Brain microvascular endothelial cell (primary cell): ENCODE results near the gene LMO4.

Source experiments
- DNase-seq: peaks from one replicate; pipeline ENCODE4 v3.0.0-alpha.2; 2020
- H3K27ac ChIP-seq: fragments of 250-450 bp; sonication (Bioruptor Pico); 2 replicates; pipeline ENCODE4 v1.5.1; 2020; ENCODE audit warnings: mild to moderate bottlenecking, moderate library complexity
- H3K27me3 ChIP-seq: fragments of 250-450 bp; sonication (Bioruptor Pico); replicated peaks from 2 replicates; pipeline ENCODE4 v1.5.1; 2020; ENCODE audit warnings: mild to moderate bottlenecking
- H3K36me3 ChIP-seq: fragments of 250-450 bp; sonication (Bioruptor Pico); replicated peaks from 2 replicates; pipeline ENCODE4 v1.5.1; 2020; ENCODE audit warnings: mild to moderate bottlenecking
- H3K4me3 ChIP-seq: 2 replicates; pipeline ENCODE4 v1.5.1; 2011; ENCODE audit warnings: low read depth, mild to moderate bottlenecking, control low read depth, low read length, moderate library complexity
- in situ Hi-C: cut with HindIII; loops from 2 replicates; pipeline ENCODE4 v1.10.0; 2017; ENCODE audit warnings: low sequenced_read_pairs, low pct_ligation_motif_present
- TF ChIP-seq, protein P1 (sequence below): IDR thresholded peaks from 2 replicates; pipeline ENCODE4 v1.5.1; 2011; ENCODE audit warnings: low read depth, mild to moderate bottlenecking, moderate library complexity, low read length, control low read depth, inconsistent platforms; ENCODE audit errors: missing control alignments

The LMO4 gene

DNA sequence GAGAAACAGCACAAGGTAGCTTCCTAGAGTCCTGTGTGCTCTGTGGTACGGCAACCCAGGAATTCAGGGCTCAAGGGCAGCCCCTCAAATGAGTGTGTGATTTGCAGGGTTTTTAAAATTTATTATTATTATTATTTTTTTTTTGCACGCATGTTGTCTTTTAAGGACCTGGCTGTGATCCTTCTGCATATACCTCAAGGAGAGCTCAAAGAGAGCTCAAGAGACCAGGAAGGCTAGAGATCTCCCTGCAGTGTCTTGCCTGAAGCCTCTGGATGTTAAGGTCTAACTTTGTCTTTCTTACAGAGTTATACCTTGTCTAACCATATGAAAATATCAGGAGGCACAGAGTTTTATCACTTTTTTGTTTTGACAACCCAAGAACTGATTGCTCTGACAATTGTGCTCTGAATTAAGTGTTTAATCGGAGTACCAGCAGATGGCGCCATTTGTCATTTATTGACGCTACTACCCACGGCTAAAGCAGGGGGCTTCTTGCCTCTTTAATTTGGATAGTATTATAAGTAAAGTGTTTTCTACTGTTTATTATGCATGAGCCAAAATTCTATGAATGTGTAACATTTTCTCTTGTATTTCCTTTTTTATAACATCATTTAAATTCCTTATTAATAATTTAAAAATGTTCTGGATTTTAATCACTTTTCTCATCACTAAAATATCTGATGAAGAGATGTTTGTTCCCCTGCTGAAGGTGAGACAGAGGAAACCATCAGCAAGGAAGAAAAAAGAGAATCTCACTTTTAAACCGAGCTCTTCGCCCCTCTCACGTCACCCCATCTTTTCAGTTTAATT, 35.8 kb upstream of the LMO4 start:
- H3K4me3 ChIP-seq = no peak overlapping the region
- TF ChIP-seq, protein P1, sequence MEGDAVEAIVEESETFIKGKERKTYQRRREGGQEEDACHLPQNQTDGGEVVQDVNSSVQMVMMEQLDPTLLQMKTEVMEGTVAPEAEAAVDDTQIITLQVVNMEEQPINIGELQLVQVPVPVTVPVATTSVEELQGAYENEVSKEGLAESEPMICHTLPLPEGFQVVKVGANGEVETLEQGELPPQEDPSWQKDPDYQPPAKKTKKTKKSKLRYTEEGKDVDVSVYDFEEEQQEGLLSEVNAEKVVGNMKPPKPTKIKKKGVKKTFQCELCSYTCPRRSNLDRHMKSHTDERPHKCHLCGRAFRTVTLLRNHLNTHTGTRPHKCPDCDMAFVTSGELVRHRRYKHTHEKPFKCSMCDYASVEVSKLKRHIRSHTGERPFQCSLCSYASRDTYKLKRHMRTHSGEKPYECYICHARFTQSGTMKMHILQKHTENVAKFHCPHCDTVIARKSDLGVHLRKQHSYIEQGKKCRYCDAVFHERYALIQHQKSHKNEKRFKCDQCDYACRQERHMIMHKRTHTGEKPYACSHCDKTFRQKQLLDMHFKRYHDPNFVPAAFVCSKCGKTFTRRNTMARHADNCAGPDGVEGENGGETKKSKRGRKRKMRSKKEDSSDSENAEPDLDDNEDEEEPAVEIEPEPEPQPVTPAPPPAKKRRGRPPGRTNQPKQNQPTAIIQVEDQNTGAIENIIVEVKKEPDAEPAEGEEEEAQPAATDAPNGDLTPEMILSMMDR = peak; percentile 72
- in situ Hi-C loops = no loop called here
- H3K36me3 ChIP-seq = no peaks in the 10 kb centered on the region
- peak; percentile 57 for DNase-seq
- H3K27me3 ChIP-seq = no peaks in the 10 kb centered on the region
- no peak overlapping the region for H3K27ac ChIP-seq

DNA sequence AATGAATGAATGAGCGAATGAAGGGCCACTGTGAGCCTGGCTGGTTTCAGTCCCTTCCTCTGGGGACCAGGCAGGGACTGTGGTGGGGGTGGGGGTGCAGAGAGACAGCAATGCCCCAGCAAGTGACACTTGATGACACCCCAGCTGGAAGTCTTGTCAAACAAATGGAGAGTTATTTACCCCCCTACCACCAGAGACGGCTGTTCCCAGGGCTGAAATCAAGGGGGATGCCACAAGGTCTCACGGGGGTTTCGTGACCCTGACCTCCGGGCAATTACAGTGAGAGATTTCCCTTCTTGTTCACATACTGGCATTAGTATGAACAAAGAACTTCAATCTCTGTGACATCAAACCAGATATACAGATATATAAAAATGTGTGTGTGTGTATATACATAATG, 34.0 kb upstream of the LMO4 start:
- no peaks in the 10 kb centered on the region for H3K27me3 ChIP-seq
- DNase-seq = no peak
- TF ChIP-seq, protein P1 = no peak
- in situ Hi-C loops = no loop called here
- no peak overlapping the region for H3K27ac ChIP-seq
- H3K36me3 ChIP-seq = no peaks in the 10 kb centered on the region
- no peak overlapping the region for H3K4me3 ChIP-seq

DNA sequence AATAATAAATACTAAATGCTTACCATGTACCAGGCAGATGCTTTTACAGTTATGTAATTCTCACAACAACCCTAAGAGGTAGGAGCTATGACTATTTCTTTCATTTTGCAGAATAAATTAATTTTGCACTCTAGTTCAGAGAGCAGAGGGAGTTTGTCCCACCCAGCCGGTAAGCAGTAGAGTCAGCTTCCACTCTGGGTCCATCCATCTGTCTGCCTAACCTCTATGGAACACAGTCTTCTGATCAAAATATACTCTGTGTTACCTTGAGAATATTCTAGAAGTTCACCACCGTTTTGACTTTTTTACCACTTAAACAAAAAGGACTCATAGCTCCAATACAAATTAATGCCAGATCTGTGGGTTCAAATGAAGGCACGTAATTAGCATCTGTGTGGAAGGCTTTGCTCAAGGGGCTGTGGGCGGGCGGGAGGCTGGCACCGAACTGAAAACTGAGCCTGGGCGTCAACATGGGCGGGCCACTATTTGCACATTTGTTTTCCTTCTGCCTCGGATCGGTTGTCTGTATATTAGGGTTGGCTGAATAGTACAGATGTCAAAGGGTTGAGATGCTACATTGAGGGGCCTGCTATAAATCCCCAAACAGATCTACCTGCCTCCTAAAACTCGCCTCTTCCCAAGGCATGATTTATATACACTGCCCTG, 33.1 kb upstream of the LMO4 start:
- no peak for DNase-seq
- in situ Hi-C loops = no loop called here
- Histone ChIP-seq H3K4me3 (no peak overlapping the region), H3K36me3 (no peaks in the 10 kb centered on the region), H3K27me3 (no peaks in the 10 kb centered on the region), H3K27ac (no peak overlapping the region)
- TF ChIP-seq, protein P1 = no peak

DNA sequence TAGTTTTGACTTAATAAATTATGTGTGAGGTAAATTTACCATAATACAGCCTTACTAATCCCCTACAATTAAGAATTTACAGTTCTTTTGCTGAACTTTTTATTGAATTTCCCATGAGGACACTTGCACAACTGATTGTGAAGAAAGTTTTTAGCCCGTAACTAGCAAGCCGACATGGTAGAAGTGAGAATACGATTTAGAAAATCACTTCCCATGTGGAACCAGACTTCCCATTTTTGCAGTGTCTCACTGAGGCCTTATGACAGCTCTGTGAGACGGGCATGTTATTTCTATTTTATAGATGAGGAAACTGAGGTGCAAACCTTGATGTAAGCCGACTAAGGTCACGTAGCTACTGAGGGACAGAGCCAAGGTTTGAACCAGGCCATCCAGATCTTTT, 32.5 kb upstream of the LMO4 start:
- TF ChIP-seq, protein P1 = no peak

DNA sequence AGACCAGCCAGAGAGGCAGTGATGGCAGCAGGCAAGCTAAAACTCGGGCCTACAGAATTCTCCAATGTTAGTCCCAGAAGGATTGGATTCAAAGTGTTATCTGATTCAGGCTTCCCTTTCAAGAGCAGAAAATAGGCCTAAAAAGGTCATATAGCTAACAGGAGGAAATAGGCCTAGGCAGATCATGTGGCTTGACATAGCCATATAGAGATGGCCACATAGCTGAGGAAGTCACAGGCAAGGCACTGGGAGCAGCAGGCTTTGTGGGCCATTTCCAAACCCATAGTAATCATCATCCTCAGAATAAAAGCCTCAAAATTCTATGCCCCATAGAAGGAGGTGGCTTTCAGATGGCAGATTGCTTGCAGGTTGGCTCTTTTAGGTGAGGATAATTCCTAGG, 29.0 kb upstream of the LMO4 start:
- H3K36me3 ChIP-seq = no peaks in the 10 kb centered on the region
- no peak overlapping the region for H3K4me3 ChIP-seq
- TF ChIP-seq, protein P1 = no peak
- no peak overlapping the region for H3K27ac ChIP-seq
- H3K27me3 ChIP-seq = no peaks in the 10 kb centered on the region
- in situ Hi-C loops = no loop called here
- DNase-seq = no peak

More for the DNA sequence above, 32.5 kb upstream of the LMO4 start:
- DNase-seq = no peak
- Histone ChIP-seq H3K27ac (no peak overlapping the region), H3K36me3 (no peaks in the 10 kb centered on the region), H3K4me3 (no peak overlapping the region), H3K27me3 (no peaks in the 10 kb centered on the region)
- in situ Hi-C loops = no loop called here
